Colon (tissue), 2 donors: Measurements from ENCODE around the gene ZMYM2.
A peak's percentile ranks its signal among the peaks of the same experiment; 100 is the strongest.
"Not testable (repeated sequence)": the region's sequence is repeated elsewhere in the genome, so short reads cannot be mapped to it uniquely, and the experiment has no call there.

ENCODE experiments used
- FAIRE-seq: peaks from 2 replicates; lab custom pipeline; 2012; peaks lifted over from hg19 to GRCh38; lab: Jason Lieb, UNC
- donor health status: control.
- donor health status: control.

Gene ZMYM2

DNA sequence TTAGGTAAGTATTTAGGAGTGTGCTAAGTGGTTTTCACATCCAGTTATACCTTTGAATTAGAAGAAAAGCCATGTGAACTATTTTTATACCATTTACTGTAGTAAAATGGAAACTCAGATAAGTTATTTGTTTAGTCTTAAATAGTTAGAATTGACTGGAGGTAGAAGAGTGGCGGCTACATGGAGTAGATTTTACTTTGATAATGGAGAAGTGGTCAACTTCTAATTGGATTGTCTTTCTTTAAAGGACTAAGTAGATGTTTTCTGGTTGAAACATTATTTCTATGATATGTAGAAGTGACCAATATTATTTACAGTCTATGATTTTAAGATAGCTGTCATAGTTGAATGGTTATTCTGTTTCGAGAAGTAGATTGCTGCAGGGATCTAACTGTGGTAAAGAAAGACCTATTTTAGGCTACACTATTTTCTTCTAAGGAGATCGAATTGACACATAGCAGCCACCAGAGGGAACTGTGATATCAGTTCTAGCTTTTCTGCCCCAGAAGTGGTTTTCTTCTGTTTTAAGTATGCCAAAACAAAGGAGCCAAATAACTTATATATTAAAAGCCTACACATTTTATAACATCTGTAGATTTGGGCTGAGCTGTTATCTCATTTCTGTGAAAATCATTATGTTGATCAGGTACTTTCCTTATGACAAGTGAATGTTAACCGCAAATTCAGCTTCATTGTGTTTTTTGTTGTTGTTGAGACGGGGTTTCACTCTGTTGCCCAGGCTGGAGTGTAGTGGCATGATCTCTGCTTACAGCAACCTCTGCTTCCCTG lies 26.1 kb downstream of the ZMYM2 start:
- no peak for FAIRE-seq

DNA sequence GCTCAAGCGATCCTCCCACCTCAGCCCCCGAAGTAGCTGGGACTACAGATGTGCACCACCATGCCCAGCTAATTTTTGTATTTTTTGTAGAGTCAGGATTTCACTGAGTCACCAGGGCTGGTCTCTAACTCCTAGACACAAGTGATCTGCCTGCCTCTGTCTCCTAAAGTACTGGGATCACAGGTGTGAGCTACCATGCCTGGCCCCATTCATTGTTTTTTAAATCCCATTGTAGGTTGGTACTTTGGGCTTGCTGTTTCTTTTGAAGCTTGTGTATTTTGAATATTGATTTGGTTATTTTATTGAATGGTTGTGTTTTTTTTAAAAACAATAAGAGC lies 26.7 kb downstream of the ZMYM2 start:
- FAIRE-seq: no peak

DNA sequence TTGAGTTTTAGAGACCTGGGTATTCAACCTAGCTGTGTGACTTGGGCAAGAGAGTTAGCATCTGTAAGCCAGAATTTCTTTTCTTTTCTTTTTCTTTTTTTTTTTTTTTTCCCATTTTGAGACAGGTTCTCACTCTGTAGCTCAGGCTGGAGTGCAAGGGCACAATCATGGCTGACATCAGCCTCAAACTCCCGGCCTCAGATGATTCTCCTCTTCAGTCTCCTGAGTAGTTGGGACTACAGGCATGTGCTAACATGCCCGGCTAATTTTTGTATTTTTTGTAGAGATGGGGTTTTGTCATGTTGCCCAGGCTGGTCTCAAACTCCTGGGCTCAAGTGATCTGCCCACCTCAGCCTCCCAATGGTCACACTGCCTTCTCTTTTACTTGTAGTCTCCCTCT lies 33.0 kb downstream of the ZMYM2 start:
- FAIRE-seq: no peak

DNA sequence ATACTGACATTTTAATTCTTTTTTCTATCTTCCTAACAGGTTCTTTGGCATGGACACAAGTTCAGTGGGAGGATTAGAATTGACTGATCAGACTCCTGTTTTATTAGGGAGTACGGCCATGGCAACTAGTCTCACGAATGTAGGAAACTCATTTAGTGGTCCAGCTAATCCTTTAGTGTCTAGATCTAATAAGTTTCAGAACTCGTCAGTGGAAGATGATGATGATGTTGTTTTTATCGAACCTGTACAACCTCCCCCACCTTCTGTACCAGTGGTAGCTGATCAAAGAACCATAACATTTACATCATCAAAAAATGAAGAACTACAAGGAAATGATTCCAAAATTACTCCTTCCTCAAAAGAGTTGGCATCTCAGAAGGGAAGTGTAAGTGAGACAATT lies 34.5 kb downstream of the ZMYM2 start:
- no peak for FAIRE-seq

DNA sequence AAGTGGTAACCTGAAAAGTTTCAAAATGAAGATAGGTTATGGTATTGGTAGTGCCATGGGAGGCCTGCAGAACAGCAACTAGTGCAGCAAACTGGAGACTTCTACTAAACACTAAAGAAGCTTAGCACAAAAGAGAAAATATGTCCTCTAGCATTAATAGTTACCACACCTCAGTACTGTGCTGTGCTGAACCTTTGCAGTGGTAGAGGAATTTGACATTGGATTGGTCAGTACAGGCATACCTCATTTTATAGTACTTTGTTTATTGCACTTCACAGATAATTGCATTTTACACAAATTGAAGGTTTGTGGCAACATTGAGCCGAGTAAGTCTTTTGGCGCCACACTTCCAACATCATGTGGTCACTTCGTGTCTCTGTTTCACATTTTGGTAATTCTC lies 40.4 kb downstream of the ZMYM2 start:
- FAIRE-seq: no peak

DNA sequence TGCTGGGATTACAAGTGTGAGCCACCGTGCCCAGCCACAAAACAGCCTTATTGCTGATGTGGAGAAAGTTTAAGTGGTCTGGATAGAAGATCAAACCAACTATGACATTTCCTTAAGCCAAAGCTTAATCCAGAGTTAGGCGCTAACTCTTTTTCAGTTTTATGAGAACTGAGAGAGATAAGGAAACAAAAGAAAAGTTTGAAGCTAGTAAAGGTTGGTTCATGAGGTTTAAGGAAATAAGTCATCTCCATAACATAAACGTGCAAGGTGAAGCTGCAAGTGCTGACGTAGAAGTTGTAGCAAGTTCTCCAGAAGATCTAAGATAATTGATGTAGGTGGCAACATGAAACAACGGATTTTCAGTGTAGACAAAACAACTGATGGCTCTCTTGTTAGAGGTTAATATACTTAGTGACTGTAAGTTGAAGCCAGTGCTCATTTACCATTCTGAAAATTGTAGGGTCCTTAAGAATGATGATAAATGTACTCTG lies 41.6 kb downstream of the ZMYM2 start:
- no peak for FAIRE-seq

DNA sequence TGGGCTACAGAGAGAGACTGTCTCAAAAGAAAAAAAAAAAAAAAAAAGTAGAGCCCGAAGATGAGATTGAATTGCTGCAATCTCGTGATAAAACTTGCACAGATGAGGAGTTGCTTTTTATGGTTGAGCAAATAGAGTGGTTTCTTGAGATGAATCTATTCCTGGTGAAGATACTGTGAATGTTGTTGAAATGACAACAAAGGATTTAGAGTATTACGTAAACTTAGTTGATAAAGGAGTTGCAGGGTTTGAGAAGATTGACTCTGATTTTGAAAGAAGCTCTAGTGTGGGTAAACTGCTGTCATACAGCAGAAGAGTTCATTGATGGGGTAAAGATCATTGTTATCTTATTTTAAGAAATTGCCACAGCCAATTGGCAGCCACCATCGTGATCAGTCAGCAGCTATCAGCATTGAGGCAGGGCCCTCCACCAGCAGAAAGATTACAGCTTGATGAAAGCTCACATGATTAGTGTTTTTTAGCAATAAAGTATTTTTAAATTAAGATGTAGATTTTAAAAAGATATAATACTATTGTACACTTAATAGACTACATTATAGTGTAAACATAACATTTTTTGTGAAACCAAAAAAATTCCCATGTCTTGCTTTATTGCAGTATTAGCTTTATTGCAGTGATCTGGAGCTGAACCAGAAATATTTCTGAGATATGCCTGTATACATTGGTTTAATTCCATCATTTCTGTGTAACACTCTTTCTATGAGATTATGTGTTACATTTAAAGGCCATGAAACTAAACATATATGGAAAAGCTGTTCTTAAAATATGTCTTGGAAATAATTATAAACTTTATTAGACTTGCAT lies 43.1 kb downstream of the ZMYM2 start:
- FAIRE-seq: no peak

DNA sequence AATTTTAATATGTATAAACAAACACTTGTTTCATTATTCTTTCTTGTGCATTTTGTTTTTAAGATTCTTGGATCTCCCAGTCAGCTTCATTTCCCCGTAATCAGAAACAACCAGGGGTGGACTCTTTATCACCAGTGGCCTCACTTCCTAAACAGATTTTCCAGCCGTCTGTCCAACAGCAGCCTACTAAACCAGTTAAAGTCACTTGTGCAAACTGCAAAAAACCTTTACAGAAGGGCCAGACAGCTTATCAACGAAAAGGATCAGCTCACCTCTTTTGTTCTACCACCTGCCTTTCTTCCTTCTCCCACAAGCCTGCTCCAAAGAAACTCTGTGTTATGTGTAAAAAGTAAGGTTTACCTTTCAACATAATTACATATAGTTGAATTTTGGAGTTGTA lies 44.3 kb downstream of the ZMYM2 start:
- FAIRE-seq: no peak

DNA sequence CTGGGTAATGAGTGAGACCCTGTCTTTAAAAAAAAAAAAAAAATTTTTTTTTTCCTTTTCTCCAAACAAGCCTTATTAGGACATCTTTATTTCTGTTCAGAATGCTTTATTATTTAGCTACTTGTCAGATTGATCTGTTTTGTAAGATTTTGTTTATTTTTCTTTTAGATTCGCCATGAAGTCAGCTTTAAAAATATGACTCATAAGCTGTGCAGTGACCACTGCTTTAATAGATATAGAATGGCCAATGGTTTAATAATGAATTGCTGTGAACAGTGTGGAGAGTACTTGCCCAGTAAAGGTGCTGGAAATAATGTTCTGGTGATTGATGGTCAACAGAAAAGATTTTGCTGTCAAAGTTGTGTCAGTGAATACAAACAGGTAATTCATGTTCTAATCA lies 47.7 kb downstream of the ZMYM2 start:
- FAIRE-seq: no peak

DNA sequence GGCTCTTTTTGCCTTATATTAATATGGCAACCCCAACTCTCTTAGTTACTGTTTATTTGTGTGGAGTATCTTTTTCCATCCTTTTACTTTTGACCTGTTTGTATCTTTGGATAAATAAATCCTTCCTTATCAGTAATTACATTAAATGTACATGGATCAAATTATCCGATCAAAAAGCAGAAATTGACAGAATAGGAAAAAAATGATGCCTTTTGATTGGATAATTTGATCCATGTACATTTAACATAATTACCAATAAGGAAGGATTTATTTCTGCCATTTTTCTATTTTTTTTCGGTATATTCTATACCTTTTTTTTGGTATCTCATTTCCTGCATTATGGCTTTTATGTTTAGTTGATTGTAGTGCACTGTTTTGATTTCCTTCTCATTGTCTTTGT lies 57.2 kb downstream of the ZMYM2 start:
- no peak for FAIRE-seq

DNA sequence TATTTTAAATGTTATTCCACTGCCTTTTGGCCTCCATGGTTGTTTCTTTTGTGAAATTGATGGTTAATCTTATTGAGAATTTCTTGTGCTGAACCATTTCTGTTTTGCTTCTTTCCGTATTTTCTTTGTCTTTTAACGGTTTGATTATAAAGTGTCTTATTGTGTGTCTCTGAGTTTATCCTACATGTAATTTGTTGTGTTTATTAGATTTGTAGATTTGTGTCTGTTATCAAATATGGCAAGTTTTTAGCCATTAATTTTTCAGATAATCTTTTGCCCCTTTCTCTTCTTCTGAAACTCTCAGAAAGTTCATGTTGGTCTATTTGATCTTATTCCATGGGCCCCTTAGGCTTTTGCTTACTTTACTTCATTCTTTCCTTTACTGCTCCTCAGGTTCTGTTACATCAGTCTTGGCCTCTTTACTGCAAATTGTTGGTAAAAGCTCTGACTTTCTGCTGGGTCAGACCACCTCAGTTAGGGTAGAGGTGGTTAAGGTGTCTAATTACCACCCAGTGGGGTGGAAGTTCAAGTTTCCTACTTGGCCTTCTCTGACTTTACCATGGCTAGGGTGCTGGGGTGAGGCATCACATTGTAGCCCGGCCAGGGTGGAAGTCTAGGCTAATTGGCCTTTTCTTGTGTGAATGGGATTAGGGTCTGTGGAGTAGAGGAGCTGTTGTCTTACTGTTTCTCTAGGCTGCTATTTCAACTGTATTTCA lies 58.3 kb downstream of the ZMYM2 start:
- FAIRE-seq: no peak

DNA sequence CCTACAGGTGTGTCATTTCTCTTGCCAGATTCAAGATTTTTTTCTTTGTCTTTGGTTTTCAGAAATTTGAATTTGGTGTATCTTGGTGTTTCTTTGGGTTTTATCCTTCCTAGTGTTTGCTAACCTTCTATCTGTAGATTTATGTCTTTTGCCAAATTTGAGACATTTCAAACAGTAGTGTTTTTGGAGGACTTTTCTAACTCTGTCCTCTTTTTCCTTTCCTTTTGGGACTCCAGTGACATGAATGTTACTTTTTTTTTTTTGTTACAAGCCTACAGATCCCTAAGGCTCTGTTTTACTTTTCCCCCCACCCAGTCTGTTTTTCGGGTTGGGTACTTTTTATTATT lies 58.8 kb downstream of the ZMYM2 start:
- FAIRE-seq: no peak

DNA sequence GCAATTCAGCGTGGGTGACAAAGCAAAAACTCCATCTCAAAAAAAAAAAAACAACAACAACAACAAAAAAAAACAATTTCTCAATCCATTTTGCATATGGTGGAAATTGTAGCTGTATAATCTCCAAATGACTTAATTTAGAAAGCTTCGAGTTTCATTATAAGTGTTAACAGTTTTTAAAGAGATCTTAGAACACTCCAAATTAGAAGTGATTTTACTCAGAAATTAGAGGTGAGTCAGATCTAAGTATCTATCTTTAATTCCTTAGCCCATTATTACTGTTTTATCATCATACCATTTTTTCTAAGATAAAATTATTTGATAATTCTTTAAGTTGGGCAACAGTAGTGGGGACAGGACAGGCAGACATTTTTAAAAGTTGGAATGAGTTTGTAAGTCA lies 60.5 kb downstream of the ZMYM2 start:
- FAIRE-seq: peak; percentile 14

DNA sequence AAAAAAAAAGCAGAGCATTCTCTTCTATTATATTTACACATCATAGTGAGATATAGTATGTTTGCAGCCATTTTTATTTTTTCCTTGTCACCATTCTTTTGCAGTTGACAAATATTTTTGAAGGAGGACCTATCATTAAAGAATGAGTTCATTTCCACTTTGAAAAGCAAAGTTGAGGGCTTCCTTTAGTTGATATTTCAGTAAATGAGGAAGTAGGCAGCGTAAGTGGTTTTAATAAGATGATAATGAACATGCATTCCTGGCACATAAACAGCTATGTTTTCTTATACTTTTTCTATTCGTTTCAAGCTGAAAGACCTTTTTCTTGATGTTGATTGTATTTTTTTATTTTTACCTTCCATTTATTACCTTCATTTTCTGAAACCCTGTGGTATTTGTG lies 66.2 kb downstream of the ZMYM2 start:
- FAIRE-seq: no peak

DNA sequence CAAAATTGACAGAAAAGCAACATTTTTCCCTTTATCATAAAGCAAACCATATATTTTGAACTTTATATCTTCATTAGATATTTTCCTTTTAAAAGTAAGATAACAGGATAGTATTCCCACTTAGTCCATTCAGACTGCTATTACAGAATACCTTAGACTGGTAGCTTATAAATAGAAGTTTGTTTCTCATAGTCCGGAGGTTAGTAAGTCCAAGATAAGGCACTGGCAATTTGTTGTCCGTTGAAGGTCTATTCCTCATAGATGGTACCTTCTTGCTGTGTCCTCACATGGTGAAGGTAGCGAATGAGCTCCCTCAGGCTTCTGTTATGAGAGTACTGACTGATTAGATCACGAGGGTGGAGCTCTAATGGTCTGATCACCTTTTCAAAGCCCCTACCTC lies 70.4 kb downstream of the ZMYM2 start:
- no peak for FAIRE-seq

DNA sequence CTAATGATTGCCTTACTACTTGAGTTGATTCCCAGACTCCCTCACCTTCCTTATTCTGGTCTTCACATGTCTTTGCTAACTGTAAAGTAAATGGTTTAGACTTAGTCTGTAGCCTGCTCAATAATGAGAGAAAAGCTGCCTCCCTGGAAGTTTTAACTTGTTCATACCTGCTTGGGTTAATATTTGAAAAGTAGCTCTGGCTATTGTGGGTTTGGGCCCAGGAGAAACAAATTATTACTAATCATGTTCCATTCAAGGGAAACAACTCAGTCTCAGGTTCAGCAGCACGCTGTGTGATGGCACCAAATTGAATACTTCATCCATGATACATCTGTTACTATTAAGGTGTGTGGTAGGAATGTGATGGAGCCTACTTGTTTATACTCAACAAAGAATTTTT lies 75.0 kb downstream of the ZMYM2 start:
- FAIRE-seq: no peak

DNA sequence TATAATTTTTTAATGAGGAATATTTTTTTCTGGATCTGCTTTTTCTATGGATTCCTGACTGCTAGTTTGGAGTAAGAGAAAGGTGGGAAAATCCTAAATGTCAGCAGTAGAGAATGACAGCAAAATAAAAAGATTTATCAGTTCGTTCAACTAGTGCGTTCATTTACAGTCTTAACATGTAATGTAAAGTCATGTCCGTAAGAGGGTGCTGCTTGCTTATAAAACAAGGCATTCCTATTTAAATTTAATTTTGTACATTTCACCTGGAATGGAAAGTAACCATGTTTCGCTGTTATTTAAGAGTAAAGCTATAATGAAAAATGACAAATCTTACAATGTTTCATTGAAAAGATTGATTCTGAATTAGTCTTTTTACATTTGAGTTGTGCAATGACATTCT lies 76.6 kb downstream of the ZMYM2 start:
- FAIRE-seq: no peak

DNA sequence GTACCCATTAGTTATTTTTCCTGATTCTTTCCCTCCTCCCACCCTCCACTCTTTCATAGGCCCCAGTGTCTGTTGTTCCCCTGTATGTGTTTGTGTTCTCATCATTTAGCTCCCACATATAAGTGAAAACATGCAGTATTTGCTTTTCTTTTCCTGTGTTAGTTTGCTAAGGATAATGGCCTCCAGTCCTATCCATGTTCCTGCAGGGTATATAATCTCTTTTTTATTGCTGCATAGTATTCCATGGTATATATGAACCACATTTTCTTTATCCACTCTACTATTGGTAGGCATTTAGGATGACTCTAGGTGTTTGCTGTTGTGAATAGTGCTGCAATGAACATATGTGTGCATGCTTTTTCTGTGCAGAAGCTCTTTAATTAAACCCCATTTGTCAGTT lies 79.4 kb downstream of the ZMYM2 start:
- no peak for FAIRE-seq

DNA sequence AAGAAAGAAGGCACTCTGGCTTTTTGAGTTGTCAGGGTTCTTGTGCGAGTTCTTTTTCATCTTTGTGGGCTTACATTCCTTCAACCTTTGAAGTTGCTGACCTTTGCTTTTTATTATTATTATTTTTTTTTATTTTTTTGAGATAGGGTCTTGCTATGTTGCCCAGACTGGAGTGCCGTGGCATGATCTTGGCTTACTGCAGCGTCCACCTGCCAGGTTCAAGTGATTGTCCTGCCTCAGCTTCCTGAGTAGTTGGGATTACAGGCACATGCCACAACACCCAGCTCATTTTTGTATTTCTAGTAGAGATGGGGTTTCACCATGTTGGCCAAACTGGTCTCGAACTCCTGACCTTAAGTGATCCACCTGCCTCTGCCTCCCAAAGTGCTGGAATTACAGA lies 84.1 kb downstream of the ZMYM2 start:
- FAIRE-seq: not testable (repeated sequence)

DNA sequence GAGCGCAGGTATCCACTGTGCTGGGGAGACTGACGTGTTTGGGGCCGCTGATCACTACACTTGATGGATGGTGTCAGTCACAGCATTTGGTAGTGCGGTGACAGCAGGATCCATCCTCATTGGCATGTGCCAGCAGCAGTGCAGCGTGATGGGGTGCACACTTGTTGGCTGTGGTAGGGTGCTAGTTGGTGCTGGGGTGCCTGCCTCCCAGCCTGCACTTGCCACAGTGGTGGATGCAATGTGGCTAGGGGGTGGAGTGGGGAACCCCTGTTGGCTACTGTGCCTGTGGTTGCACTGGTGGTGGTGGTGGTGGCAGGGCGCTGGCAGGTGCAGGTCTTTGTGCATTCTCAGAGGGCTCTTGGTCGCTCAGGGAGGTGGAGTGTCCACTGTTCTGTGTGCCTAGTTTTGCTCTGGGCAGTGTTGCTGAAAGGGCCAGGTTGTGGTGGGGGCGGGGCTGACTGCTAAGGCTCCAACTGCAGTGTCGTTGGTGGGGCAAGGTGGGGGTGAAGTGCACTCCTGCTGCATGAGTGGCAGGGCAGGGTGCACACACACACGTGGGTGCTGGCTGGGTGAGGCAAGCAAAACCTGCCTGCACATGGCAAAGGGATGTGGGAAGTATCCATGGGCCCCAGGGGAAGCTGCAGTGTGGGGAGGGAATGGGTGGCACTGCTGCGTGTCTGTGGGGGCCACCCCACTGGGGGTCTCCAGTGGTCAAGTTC lies 84.8 kb downstream of the ZMYM2 start:
- no peak for FAIRE-seq

DNA sequence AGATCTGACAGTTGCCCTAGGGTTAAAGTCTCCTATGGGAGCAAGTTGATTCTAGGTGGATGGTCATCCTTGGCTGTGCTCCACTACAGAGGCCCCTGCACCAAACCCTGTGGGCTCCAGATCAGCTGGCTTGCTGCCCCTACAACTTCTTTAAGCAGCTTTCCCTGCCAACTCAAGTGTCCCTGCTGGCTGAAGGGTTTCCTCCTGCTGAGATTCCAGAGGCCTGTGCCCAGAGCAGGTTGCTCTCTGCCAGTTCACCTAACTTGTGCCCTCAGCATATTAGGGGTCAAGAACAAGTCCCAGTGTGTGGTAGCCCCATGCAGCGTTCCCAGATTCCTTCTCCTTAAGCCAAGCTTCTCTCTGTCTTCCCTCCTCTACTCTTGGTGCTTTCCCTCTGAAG lies 85.6 kb downstream of the ZMYM2 start:
- no peak for FAIRE-seq

DNA sequence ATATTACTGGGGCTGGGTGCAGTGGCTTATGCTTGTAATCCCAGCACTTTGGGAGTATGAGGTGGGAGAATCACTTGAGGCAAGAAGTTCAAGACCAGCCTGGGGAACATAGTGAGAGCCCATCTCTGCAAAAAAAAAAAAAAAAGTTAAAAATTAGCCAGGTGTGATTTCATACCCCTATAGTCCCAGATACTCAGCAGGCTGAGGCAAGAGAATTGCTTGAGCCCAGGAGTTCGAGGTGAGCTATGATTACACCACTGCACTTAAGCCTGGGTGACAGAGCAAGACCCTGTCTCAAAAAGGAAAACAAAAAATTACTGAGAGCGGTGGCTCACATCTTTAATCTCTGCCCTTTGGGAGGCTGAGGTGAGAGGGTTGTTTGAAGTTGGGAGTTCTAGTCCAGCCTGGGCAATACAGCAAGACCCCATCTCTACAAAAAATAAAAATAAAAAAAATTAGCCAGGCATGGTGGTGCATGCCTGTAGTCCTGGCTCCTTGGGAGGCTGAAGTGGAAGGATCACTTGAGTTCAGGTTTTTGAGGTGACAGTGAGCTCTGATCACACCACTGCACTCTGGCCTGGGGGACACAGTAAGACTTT lies 87.5 kb downstream of the ZMYM2 start:
- no peak for FAIRE-seq
